ENCODE results near the gene NRTN. TPM values are rescaled to one million over a fixed set of nuclear protein-coding genes. Genes with fewer than 3 reads are reported as not detected.

The NRTN gene
- total RNA-seq, 1 experiment from 2014 or later = 4.6 TPM

DNA sequence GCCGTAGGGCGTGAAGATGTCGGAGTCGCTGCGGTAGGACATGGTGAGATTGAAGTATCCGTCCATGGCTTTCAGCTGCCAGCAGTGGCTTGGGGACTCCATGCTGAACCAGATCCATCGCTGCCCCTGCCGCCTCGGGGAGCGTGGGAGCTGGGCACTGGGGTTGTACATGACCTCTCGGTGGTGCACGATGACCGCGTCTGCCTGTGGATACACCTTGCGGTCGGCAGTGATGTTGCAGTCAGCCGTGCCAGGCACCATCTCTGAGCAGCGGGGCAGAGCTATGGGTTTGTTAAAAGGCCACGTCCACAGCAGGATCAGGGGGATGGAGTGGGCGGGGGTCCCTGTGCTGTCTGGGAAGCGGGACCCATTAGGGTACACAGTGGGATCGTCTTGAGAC lies 27.2 kb downstream of the NRTN start:
- no peaks in the 10 kb centered on the region for H3K9me3 ChIP-seq (ENCODE audit: control insufficient read depth, low read depth, low read length)
- no peak overlapping the region for H2BK12ac ChIP-seq (ENCODE audit: insufficient read length, low read depth, low read length)
- H2BK20ac ChIP-seq (ENCODE audit: low read depth, low read length, poor library complexity, severe bottlenecking) = no peak overlapping the region
- no peak overlapping the region for H2AK5ac ChIP-seq (ENCODE audit: insufficient read length, low read length)
- H2BK15ac ChIP-seq (ENCODE audit: low read depth, low read length) = no peak overlapping the region
- H3K27me3 ChIP-seq (ENCODE audit: insufficient read depth, low read length) = no peaks in the 10 kb centered on the region
- no peak overlapping the region for H3K4me2 ChIP-seq (ENCODE audit: insufficient read depth, insufficient read length, low read length)
- H3K9ac ChIP-seq (ENCODE audit: extremely low read depth, insufficient read length, low read length) = no peak overlapping the region
- H4K8ac ChIP-seq (replicated peaks; ENCODE audit: insufficient read length, low read depth, low read length) = no peak overlapping the region
- TF ChIP-seq, protein P1, sequence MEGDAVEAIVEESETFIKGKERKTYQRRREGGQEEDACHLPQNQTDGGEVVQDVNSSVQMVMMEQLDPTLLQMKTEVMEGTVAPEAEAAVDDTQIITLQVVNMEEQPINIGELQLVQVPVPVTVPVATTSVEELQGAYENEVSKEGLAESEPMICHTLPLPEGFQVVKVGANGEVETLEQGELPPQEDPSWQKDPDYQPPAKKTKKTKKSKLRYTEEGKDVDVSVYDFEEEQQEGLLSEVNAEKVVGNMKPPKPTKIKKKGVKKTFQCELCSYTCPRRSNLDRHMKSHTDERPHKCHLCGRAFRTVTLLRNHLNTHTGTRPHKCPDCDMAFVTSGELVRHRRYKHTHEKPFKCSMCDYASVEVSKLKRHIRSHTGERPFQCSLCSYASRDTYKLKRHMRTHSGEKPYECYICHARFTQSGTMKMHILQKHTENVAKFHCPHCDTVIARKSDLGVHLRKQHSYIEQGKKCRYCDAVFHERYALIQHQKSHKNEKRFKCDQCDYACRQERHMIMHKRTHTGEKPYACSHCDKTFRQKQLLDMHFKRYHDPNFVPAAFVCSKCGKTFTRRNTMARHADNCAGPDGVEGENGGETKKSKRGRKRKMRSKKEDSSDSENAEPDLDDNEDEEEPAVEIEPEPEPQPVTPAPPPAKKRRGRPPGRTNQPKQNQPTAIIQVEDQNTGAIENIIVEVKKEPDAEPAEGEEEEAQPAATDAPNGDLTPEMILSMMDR (conservative IDR thresholded peaks at IDR 0.05) = no peak
- H2BK120ac ChIP-seq (ENCODE audit: low read depth, low read length, poor library complexity, severe bottlenecking) = no peak overlapping the region
- no peak for DNase-seq
- peaks cover 12% of the 10 kb centered on the region for H3K23me2 ChIP-seq (ENCODE audit: insufficient read length, low read depth, low read length, poor library complexity, severe bottlenecking)
- Mint-ChIP-seq H3K27me3 (ENCODE audit: low read depth) (peaks cover 46% of the 10 kb centered on the region), H3K4me3 (no peak overlapping the region), H3K27ac (no peak overlapping the region; a peak in 1 of 7 replicates), H3K4me1 (peaks cover 1 to 6% of the 10 kb centered on the region in 2 experiments; a peak in 2 of 4 replicates), H3K9me3 (no peaks in the 10 kb centered on the region; a peak in 2 of 5 replicates), H3K36me3 (ENCODE audit: insufficient read depth in 1 of 3, low read depth in 3 of 3) (no peaks in the 10 kb centered on the region)
- no peaks in the 10 kb centered on the region for H3K79me1 ChIP-seq (ENCODE audit: insufficient read depth, low read depth, low read length, poor library complexity, severe bottlenecking)
- no peak overlapping the region for H3K56ac ChIP-seq (ENCODE audit: insufficient read length, low read depth, low read length)
- H4K5ac ChIP-seq (ENCODE audit: insufficient read length, low read depth, low read length) = no peak overlapping the region
- H3K79me2 ChIP-seq (ENCODE audit: insufficient read depth, low read length) = no peaks in the 10 kb centered on the region
- no peak overlapping the region for H3K23ac ChIP-seq (ENCODE audit: insufficient read length, low read depth, low read length)
- H3K4me1 ChIP-seq (ENCODE audit: insufficient read depth, low read length) = no peaks in the 10 kb centered on the region
- H3T11ph ChIP-seq (ENCODE audit: low read length) = no peak overlapping the region
- H3K27ac ChIP-seq (ENCODE audit: insufficient read length, low read depth, low read length) = no peak overlapping the region
- no CpG with 5 or more reads among the region's 22 CpGs for WGBS (ENCODE audit: extremely low coverage, insufficient read length, low lambda C conversion rate)
- no peak overlapping the region for H2AFZ ChIP-seq (ENCODE audit: low read length)
- H3K18ac ChIP-seq (ENCODE audit: insufficient read length, low read depth, low read length) = no peak overlapping the region
- no peaks in the 10 kb centered on the region for H4K20me1 ChIP-seq (ENCODE audit: control insufficient read depth, insufficient read depth, insufficient read length)
- H2BK5ac ChIP-seq (ENCODE audit: insufficient read length, low read length) = no peak overlapping the region
- no peak overlapping the region for H4K91ac ChIP-seq (ENCODE audit: insufficient read length, low read depth, low read length)
- no peak overlapping the region for H3K14ac ChIP-seq (ENCODE audit: insufficient read depth, low read length)
- H3K4ac ChIP-seq (ENCODE audit: low read depth, low read length) = no peak overlapping the region

Data from H9 (cell line).